Measurements from ENCODE around the gene TMEM86A. TPM values are rescaled to one million over a fixed set of nuclear protein-coding genes. Genes with fewer than 3 reads are reported as not detected.
"Not testable (repeated sequence)": the region's sequence is repeated elsewhere in the genome, so short reads cannot be mapped to it uniquely, and the experiment has no call there.

Gene TMEM86A
- total RNA-seq, 4 donors from 2014 or later: 5.8 to 13.2 (median 6.2) TPM

GRCh38 chr11:18668131-18668530 is 30.4 kb upstream of the TMEM86A start:
- H3K4me1 ChIP-seq: no peaks in the 10 kb centered on the region
- no peaks in the 10 kb centered on the region for H3K36me3 ChIP-seq
- TF ChIP-seq, protein P1, sequence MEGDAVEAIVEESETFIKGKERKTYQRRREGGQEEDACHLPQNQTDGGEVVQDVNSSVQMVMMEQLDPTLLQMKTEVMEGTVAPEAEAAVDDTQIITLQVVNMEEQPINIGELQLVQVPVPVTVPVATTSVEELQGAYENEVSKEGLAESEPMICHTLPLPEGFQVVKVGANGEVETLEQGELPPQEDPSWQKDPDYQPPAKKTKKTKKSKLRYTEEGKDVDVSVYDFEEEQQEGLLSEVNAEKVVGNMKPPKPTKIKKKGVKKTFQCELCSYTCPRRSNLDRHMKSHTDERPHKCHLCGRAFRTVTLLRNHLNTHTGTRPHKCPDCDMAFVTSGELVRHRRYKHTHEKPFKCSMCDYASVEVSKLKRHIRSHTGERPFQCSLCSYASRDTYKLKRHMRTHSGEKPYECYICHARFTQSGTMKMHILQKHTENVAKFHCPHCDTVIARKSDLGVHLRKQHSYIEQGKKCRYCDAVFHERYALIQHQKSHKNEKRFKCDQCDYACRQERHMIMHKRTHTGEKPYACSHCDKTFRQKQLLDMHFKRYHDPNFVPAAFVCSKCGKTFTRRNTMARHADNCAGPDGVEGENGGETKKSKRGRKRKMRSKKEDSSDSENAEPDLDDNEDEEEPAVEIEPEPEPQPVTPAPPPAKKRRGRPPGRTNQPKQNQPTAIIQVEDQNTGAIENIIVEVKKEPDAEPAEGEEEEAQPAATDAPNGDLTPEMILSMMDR (IDR thresholded peaks at IDR 0.05): no peak
- no peak for TF ChIP-seq POLR2A (IDR thresholded peaks at IDR 0.05)
- intact Hi-C loops (cut with DNase I): no loop called here
- WGBS, 2 donors: 90 to 92% methylated on average over 4 of the region's 4 CpGs
- no peak overlapping the region for H3K27ac ChIP-seq
- no peak overlapping the region for H3K4me3 ChIP-seq (replicated peaks in 1 of 3)
- no peaks in the 10 kb centered on the region for H3K9me3 ChIP-seq
- H3K27me3 ChIP-seq: no peaks in the 10 kb centered on the region
- DNase-seq: no peak

DNA sequence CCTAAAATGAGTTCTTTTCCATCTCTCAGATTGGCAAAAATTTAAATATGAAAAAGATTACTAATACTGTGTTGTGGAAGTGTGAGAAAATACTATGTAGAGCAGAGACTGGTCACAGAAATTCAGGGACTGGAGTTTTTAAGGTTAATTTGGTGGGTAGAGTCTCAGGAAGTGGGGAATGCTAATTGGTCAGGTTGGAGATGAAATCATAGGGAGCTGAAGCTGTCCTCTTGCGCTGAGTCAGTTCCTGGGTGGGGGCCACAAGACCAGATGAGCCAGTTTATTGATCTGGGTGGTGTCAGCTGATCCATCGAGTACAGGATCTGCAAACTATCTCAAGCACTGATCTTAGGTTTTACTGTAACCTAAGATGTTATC is 29.4 kb upstream of the TMEM86A start:
- TF ChIP-seq, protein P1 (IDR thresholded peaks at IDR 0.05): no peak
- no peak for TF ChIP-seq POLR2A (IDR thresholded peaks at IDR 0.05)
- H3K27ac ChIP-seq: no peak overlapping the region
- no peaks in the 10 kb centered on the region for H3K27me3 ChIP-seq
- H3K9me3 ChIP-seq: no peaks in the 10 kb centered on the region
- no peaks in the 10 kb centered on the region for H3K4me1 ChIP-seq
- no peak overlapping the region for H3K4me3 ChIP-seq (replicated peaks in 1 of 3)
- WGBS, 2 donors: 38 to 39% methylated on average over 2 of the region's 2 CpGs
- DNase-seq: no peak
- no peaks in the 10 kb centered on the region for H3K36me3 ChIP-seq
- intact Hi-C loops (cut with DNase I): no loop called here

DNA sequence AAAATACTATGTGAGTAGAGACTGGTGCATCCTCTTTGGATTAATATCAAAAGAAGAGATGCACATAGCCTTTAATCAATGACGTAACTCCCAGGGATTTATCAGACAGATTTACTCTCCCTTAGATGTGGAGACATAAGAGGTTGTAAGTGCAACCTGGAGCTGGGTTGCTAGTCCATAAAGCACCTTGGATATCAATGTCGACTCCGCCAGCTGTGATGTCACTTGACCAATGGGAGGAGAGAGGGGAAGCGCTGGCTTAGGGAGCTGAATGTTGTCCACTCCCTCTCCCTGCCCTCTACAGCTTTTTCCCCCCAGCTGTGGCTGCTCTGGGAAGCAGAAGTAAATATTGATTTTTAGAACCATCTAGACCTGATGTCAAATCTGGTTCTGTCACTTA is 28.9 kb upstream of the TMEM86A start:
- no peak for DNase-seq
- no peak overlapping the region for H3K4me3 ChIP-seq (replicated peaks in 1 of 3)
- no peaks in the 10 kb centered on the region for H3K36me3 ChIP-seq
- no peak overlapping the region for H3K27ac ChIP-seq
- no peaks in the 10 kb centered on the region for H3K4me1 ChIP-seq
- no peaks in the 10 kb centered on the region for H3K9me3 ChIP-seq
- H3K27me3 ChIP-seq: no peaks in the 10 kb centered on the region
- no peak for TF ChIP-seq POLR2A (IDR thresholded peaks at IDR 0.05)
- TF ChIP-seq, protein P1 (IDR thresholded peaks at IDR 0.05): no peak
- WGBS, 2 donors: 66 to 81% methylated on average over 4 of the region's 4 CpGs
- intact Hi-C loops (cut with DNase I): no loop called here

DNA sequence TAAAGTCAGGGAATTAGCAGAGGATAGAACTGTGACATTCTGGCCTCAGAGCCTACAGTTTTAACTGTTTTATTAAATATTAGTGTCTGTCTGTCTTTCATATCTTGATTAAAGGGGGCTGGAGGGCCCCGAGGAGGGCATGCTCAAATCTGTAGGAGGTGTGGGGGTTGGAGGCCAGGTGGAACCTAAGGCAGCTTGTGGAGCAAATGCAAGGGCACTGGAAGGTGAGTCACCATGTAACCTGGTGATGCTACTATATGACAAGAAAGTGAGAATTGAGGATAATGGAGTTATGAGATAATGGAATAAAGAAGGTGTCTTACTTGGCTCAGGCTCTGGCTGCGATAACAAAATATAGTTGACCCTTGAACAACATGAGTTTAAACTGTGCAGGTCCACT is 27.3 kb upstream of the TMEM86A start:
- Histone ChIP-seq H3K4me3 (replicated peaks in 1 of 3) (no peak overlapping the region), H3K4me1 (no peaks in the 10 kb centered on the region), H3K27me3 (no peaks in the 10 kb centered on the region), H3K36me3 (no peaks in the 10 kb centered on the region), H3K27ac (no peak overlapping the region), H3K9me3 (no peaks in the 10 kb centered on the region)
- 85 to 86% methylated on average over 2 of the region's 2 CpGs for WGBS, 2 donors
- DNase-seq: no peak
- intact Hi-C loops (cut with DNase I): no loop called here
- no peak for TF ChIP-seq POLR2A (IDR thresholded peaks at IDR 0.05)
- TF ChIP-seq, protein P1 (IDR thresholded peaks at IDR 0.05): no peak

DNA sequence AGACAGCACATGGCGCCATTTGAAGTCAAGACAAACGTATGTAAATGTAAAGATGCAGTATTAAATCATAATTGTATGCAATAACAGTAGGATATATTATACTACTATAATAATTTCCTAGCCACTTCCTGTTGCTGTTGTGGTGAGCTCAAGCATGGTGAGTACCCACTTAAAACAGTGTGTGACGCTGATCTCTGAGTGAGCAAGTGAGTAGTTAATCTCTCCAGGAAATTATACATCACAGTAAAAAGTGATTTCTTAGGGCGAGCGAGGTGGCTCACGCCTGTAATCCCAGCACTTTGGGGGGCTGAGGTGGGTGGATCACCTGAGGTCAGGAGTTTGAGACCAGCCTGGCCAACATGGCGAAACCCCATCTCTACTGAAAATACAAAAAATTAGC is 26.4 kb upstream of the TMEM86A start:
- H3K9me3 ChIP-seq; intact Hi-C loops (cut with DNase I); H3K27ac ChIP-seq; H3K4me1 ChIP-seq; DNase-seq; H3K4me3 ChIP-seq (replicated peaks in 1 of 3); H3K36me3 ChIP-seq; H3K27me3 ChIP-seq: not testable (repeated sequence)
- 74 to 76% methylated on average over 7 of the region's 7 CpGs for WGBS, 2 donors

DNA sequence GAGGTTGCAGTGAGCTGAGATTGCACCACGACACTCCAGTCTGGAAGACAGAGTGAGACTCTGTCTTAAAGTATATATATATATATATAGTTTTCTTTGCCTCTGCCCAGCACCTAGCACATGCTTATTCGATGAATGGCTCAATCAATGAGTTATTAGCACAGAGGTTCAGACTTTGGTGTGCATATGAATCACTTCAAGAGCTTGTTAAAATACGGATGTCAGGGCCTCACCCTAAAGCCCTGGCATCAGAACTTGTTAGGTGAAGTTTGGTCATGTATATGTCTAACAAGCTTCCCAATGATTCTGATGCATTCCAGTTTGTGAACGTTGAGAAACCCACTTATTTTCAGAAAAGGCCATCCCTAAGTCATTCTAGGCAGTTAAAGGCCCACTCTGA is 21.8 kb upstream of the TMEM86A start:
- no peak overlapping the region for H3K4me3 ChIP-seq (replicated peaks in 1 of 3)
- no peaks in the 10 kb centered on the region for H3K27me3 ChIP-seq
- H3K36me3 ChIP-seq: no peaks in the 10 kb centered on the region
- 77 to 94% methylated on average over 4 of the region's 4 CpGs for WGBS, 2 donors
- no peaks in the 10 kb centered on the region for H3K4me1 ChIP-seq
- no peak overlapping the region for H3K27ac ChIP-seq
- DNase-seq: no peak
- TF ChIP-seq, protein P1 (IDR thresholded peaks at IDR 0.05): no peak
- no peak for TF ChIP-seq POLR2A (IDR thresholded peaks at IDR 0.05)
- H3K9me3 ChIP-seq: no peaks in the 10 kb centered on the region
- intact Hi-C loops (cut with DNase I): no loop called here

Measured in thyroid gland (tissue), 4 donors.